ENCODE results near the gene SIGLEC15.
"Not testable (repeated sequence)": the region's sequence is repeated elsewhere in the genome, so short reads cannot be mapped to it uniquely, and the experiment has no call there.

Gene SIGLEC15

DNA sequence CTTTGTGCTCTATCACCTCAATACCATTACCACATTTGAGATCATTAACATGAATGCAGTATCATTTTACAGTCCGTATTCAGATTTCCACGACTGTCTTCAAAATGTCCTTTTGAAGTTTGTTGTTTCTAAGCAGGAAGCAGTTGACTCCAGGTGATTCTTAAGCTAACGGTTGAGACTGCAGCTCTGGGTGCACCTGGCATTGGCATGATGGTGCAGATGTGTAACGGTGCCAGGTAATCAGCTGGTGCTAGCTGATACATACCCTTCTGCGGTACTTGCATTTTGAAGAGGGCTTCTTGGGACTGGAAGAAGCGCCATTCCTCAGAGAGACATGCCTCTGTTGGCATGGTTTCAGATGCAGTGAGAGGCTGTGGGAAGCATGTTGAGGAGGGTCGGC is 19.5 kb downstream of the SIGLEC15 start:
- DNase-seq (ENCODE audit: low spot score) = no peak

DNA sequence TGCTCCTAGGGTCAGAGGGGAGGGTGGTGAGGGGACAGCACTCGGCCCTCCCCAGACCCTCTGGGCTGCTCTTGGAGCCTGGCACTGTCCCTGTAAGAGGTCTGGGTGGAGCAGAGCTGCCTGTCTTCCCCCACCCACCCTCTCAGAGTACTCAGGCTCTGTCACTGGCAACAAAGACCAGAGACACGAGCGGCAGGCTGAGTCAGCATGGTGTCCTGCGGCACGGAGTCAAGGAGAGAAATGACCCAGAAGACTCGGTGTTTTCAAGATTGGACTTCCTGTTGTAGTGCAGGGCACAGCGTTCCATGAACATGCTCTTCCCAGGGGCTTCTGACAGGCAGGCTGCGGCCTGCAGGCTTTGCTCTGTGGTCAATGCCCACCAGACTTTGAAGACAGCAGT is 19.9 kb downstream of the SIGLEC15 start:
- DNase-seq (ENCODE audit: low spot score) = no peak

DNA sequence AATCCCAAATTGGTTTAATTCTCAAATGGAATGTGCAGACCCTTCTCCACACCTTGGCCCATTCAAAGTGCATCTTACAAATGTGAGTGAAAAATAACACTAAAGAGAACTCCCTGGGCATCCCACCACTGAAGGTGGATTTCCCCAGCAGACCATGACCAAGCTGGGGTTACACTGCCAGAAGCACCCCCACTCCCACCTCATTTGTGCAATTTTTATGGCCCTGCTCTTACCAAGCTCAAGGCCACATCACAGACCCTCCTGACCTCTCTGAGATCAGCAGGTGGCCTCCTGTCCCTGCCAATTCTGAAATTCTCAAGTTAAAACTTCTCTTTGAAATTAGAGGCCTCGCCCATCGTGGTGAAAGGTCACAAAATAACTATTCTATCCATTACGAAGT is 21.6 kb downstream of the SIGLEC15 start:
- no peak for DNase-seq (ENCODE audit: low spot score)

GRCh38 chr18:45848643-45849042 is 23.2 kb downstream of the SIGLEC15 start:
- not testable (repeated sequence) for DNase-seq (ENCODE audit: low spot score)

GRCh38 chr18:45849529-45849928 is 24.1 kb downstream of the SIGLEC15 start:
- no peak for DNase-seq (ENCODE audit: low spot score)

GRCh38 chr18:45850021-45850420 is 24.5 kb downstream of the SIGLEC15 start:
- DNase-seq (ENCODE audit: low spot score) = no peak

DNA sequence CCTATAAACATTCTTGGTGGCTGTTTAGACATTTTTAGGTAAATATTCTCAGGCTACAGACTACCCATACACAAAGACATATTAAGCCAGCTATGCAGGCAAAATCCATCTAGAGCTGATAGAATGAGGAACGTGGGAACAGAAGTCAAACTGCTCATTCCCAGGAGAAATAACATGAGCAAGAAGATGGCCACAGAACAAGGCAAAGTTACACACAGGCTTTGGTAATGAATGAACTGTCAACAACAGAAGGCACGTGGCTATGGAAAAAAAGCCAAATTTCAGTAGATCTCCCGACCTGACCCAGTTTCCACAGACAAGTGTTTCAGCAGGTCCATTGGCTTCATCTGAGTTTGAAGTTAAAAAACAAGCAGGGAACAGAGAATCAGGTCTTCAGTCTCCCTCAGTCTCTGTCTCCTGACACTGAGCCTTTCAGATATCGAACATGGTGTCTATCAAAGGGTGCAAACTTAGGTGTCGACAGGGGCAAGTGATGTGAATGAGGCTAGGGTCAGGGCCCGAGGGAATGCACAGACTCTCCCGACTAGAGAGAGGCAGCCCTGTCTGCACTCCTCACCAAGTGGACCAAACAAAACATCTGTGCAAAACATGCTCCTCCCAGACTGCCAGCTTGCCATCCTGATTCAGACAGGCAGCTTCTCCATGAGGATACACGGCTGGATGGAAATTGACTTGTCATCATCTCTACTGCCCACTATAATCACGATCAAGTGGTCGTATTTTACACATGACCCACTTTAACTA is 25.9 kb downstream of the SIGLEC15 start:
- DNase-seq (ENCODE audit: low spot score) = no peak

DNA sequence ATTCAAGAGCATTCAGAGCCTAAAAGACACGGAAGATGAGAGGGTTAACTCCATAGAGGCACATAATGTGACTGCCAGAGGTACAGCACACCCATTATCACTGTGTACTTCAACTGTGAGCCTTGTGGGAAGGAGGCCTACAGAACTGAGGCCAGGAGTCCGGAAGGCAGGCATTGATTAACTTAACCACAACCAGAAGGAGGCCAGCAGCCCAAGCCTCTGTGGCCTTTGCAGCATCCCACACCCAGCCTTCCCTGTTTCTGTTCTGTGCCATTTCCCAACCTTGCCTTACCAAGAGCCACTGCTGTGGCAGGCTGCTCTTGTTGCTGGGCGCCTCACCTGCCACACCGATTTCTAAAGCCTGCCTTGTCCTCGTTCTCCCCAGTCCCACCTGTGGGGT is 27.2 kb downstream of the SIGLEC15 start:
- DNase-seq (ENCODE audit: low spot score) = no peak

GRCh38 chr18:45854036-45854586 is 28.6 kb downstream of the SIGLEC15 start:
- DNase-seq (ENCODE audit: low spot score) = no peak

- no peak for DNase-seq (ENCODE audit: low spot score)
Measured at GRCh38 chr18:45856531-45856930, 31.1 kb downstream of the SIGLEC15 start.

DNA sequence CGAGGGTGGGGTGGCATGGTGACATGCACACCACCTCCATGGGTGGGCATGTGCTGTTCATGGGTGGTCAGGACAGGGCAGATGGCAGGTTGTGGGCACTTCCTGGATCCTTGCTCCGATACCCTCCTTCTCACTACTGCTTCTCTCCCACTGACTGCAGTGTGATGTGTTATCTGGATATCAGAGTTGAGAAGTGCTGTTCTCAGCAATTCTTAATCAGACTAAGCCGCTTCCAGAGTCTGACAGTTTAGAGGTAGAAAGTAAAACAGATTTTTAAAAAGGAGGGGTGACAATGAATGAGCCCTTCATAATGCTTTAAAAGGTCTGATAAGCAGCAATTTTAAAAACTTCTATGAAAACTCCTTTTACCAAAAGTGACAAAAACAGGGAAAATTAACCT is 33.9 kb downstream of the SIGLEC15 start:
- no peak for DNase-seq (ENCODE audit: low spot score)

- DNase-seq (ENCODE audit: low spot score) = no peak
Measured at GRCh38 chr18:45860492-45860891, 35.0 kb downstream of the SIGLEC15 start.

- no peak for DNase-seq (ENCODE audit: low spot score)
Measured at GRCh38 chr18:45860971-45861370, 35.5 kb downstream of the SIGLEC15 start.

DNA sequence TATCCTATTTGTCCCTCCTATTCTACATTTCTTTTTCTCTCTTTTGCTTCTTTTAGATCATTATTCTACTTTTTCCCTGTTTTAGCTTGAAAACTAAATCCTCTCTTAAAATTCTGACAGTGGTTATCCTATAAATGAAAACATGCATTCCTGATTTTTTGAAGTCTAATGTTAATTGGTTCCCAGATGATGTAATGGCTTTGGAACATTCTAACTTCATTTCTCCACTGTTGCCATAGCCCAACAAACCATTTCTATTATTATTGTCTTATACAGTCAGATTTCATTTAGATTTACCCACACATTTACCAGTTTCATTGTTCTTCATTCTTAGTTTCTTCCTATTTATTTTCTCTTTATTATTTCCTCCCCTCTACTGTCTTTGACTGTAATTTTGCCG is 36.5 kb downstream of the SIGLEC15 start:
- no peak for DNase-seq (ENCODE audit: low spot score)

DNA sequence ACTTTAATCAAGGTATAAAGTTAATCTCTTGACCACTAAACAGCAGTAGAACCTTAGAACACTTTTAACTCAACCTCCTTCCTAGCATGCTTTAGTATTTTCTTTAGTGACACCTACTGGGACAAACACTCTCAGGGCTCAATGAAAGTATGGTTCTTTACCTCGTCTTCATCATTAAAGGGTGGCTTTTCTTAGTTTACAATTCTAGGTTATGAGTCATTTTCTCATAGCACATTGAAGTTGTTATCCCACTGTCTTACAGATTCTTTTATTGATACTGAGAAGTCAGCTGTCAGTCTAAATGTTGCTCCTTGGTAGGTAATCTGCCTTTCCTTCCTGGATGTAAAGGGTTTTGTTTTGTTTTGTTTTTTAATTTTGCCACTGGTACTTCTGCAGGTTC is 38.0 kb downstream of the SIGLEC15 start:
- DNase-seq (ENCODE audit: low spot score) = no peak

GRCh38 chr18:45864081-45864480 is 38.6 kb downstream of the SIGLEC15 start:
- DNase-seq (ENCODE audit: low spot score) = no peak

GRCh38 chr18:45865466-45865865 is 40.0 kb downstream of the SIGLEC15 start:
- no peak for DNase-seq (ENCODE audit: low spot score)

GRCh38 chr18:45870419-45870818 is 44.9 kb downstream of the SIGLEC15 start:
- DNase-seq (ENCODE audit: low spot score) = no peak

DNA sequence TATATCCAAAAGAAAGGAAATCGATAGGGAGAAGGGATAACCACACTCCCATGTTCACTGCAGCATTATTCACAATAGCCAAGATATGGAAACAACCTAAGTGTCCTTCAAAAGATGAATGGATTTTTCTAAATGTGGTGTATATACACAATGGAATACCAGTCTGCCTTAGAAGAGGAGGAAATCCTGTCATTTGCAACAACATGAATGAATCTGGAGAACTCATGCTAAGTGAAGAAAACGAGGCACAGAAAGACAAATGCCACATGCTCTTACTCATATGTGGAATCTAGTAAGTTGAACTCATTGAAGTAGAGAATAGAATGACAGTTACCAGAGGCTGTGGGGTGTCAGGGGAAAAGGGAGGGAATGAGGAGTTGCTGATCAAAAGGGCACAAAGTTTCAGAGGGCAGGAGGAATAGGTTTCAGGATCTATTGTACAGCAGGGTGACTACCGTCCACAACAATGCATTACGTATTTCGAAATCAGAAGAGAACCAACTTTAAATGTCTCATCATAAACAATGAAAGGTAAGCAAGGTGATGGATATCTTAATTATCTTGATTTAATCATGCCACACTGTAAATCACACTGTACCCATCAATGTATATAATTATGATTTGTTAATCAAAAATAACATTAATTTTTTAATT is 46.1 kb downstream of the SIGLEC15 start:
- no peak for DNase-seq (ENCODE audit: low spot score)

GRCh38 chr18:45874491-45875184 is 49.2 kb downstream of the SIGLEC15 start:
- DNase-seq (ENCODE audit: low spot score) = no peak

- DNase-seq (ENCODE audit: low spot score) = no peak
Measured at GRCh38 chr18:45876161-45876560, 50.7 kb downstream of the SIGLEC15 start.

GRCh38 chr18:45877403-45877802 is 51.9 kb downstream of the SIGLEC15 start:
- no peak for DNase-seq (ENCODE audit: low spot score)
